ENCODE results near the gene CNKSR2.

DNA sequence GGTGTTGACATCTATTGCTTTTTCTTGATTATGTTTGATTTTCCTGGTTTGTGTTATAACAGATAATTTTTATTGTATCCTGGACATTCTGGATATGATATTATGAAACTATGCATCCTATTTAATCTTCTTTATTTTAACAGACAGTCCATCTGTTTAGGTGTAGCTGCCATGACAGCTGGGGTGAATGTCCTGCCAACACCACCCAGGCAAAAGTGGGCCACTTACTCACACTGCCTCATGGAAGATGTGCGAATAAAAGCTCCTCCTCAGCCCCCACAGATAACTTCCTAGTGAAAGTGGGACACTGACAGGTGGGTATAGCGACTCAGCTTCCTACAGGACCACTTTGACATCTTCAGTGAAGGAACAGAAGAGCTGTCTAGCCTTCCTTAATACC lies 18.4 kb upstream of the CNKSR2 start:
- TF ChIP-seq, protein P1, sequence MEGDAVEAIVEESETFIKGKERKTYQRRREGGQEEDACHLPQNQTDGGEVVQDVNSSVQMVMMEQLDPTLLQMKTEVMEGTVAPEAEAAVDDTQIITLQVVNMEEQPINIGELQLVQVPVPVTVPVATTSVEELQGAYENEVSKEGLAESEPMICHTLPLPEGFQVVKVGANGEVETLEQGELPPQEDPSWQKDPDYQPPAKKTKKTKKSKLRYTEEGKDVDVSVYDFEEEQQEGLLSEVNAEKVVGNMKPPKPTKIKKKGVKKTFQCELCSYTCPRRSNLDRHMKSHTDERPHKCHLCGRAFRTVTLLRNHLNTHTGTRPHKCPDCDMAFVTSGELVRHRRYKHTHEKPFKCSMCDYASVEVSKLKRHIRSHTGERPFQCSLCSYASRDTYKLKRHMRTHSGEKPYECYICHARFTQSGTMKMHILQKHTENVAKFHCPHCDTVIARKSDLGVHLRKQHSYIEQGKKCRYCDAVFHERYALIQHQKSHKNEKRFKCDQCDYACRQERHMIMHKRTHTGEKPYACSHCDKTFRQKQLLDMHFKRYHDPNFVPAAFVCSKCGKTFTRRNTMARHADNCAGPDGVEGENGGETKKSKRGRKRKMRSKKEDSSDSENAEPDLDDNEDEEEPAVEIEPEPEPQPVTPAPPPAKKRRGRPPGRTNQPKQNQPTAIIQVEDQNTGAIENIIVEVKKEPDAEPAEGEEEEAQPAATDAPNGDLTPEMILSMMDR (conservative IDR thresholded peaks at IDR 0.05 in 1 of 2, IDR thresholded peaks at IDR 0.05 in 1 of 2; ENCODE audit: extremely low read depth in 1 of 2, insufficient read depth in 1 of 2, low read depth in 1 of 2, low read length in 2 of 2), result no peak
- TF ChIP-seq EZH2 (IDR thresholded peaks at IDR 0.05; ENCODE audit: borderline replicate concordance, low read length), result no peak

All from mammary epithelial cell (primary cell).